Skeletal muscle cell (primary cell): ENCODE measurements around the gene SLC25A12.
"Not testable (repeated sequence)": the region's sequence is repeated elsewhere in the genome, so short reads cannot be mapped to it uniquely, and the experiment has no call there.

Source experiments
- DNase-seq: peaks from one replicate; pipeline ENCODE4 v3.0.0-alpha.2; 2010; ENCODE audit warnings: low read depth
- H3K4me3 ChIP-seq: 2 replicates; pipeline ENCODE4 v1.5.1; 2011; ENCODE audit warnings: low read depth, mild to moderate bottlenecking, control low read depth, low read length, moderate library complexity

SLC25A12 gene

DNA sequence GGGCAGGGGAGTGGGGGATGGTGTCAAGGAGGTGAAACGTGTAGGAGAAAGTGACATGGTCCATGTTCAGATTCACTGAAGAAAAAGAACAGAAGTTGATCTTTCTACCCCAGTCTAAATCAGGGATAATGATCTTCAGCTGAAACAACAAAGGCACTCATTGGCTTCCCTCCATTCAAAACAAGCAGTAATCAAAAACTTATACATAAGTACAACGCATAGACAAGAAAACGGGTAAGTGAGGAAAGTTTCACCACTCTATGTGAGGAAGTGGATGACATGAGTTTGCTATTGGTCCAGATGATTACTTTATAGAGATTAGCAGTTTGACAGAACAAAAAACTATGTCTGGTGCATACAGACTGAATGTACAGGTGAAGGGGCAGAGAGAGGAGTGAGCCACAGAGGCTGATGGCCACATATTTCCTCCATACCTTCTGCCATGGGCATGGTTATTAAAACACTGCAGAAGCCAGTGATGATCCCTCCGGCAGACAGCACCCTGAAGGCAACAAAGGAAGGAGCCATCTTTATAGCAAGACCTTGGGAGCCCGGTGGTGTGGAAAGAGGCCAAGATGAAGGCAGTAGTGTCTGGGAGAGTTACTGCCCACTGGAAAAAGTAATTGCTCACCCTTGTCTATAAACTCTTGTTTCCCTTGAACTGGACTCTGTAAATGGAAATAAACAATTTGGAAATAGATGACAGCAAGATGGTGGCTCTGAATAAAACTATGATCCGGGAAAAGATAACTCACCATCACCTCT, 57.7 kb downstream of the SLC25A12 start:
- peak; percentile 43 for DNase-seq
- no peak overlapping the region for H3K4me3 ChIP-seq

- no peak overlapping the region for H3K4me3 ChIP-seq
- DNase-seq, result no peak
These were observed 58.7 kb downstream of the SLC25A12 start for GRCh38 chr2:171835386-171835785.

DNA sequence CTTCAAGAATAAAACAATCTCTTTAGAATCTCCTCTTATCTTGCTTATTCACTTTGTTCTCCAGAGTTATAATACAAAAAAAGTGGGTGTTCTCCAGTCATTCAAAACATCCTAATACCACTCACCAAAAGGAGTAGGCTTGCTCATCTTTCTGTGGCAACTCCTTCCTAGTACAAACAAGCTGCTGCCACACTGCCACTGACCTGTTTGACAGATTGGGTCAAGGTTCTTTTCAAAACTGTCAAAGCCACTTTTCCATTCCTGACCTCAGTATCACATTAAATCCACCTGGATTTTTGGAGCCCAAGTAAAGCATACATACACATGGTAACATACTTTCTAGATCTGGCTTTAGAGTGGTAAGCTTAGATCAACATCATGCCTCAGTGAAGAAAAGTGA, 59.8 kb downstream of the SLC25A12 start:
- no peak overlapping the region for H3K4me3 ChIP-seq
- no peak for DNase-seq

DNA sequence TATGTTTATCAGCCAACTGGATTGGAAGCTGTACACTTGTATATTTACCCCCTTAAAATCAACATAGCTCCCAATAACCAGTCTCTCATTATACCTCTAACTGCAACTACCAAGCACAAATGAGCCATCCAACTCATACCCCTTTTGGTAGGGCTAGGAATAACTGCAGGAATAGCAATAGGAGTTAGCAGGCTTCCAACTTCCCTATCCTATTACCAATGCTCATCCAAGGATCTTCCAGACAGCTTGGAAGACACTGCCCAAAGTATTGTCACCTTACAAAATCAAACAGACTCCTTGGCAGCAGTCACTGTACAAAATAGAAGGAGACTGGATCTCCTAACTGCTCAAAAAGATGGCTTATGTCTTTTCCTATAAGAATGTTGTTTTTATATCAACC, 61.6 kb downstream of the SLC25A12 start:
- no peak overlapping the region for H3K4me3 ChIP-seq
- no peak for DNase-seq

DNA sequence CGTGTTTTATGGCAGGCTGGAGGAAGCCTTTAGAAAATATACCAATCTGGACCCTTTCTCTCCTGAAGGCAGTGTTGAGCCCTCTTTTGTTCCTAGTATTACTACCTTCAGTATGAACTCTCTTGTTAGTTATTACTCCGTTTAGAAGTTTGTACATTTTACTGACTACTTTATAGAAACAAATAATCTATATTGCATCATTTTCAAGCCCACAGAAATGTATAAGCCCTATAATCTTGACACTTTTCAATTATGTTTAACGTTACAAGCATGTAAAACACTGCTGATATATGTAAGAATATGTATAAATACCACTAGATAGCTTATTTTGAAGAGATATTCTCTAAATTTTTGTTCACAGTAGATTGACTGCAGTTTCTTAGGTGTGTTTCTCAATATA, 64.0 kb downstream of the SLC25A12 start:
- H3K4me3 ChIP-seq, result no peak overlapping the region
- DNase-seq, result no peak

GRCh38 chr2:171824086-171824485, 70.0 kb downstream of the SLC25A12 start:
- H3K4me3 ChIP-seq, result no peak overlapping the region
- DNase-seq, result peak; percentile 18

GRCh38 chr2:171822525-171823322, 71.3 kb downstream of the SLC25A12 start:
- DNase-seq, result no peak
- H3K4me3 ChIP-seq, result no peak overlapping the region

DNA sequence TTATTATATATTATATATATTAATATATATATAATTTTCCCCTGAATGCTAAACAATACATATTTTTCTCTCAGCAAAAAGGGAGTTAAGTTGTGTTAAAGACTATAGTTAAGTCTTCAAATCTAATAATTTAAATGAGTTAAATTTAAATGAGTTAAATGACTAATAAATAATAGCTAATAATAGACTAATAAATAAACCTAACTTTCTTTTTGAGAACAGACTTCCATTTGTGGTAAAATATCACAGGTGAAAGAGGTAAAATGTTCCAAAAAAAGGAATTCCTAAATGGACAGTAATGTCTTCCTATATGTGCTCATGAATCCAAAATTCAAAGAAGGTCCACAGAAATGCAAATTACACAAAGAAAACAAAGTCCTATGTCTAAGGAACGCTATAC, 74.6 kb downstream of the SLC25A12 start:
- H3K4me3 ChIP-seq, result no peak overlapping the region
- DNase-seq, result no peak

GRCh38 chr2:171814883-171815282, 79.2 kb downstream of the SLC25A12 start:
- H3K4me3 ChIP-seq, result no peak overlapping the region
- no peak for DNase-seq

- no peak for DNase-seq
- no peak overlapping the region for H3K4me3 ChIP-seq
These were observed 79.9 kb downstream of the SLC25A12 start for GRCh38 chr2:171814174-171814573.

DNA sequence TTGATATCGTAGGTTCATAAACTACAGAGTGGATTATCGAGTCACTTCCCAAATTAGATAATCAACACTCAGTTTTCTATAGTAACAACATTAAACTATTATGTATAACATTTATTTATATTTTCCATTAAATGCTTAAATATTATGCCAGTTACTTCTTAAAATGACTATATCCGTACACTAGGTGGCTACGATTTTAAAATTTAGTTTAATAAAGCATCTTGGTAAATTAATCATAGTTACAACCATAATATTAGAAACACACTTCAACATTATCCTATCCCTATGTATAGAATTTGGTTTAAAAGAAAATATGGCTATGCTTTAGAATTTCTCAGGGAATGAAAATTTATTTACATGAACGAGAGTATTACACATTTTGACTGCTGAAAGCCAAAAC, 80.3 kb downstream of the SLC25A12 start:
- no peak overlapping the region for H3K4me3 ChIP-seq
- DNase-seq, result no peak

GRCh38 chr2:171813126-171813525, 80.9 kb downstream of the SLC25A12 start:
- H3K4me3 ChIP-seq, result no peak overlapping the region
- no peak for DNase-seq

- H3K4me3 ChIP-seq, result no peak overlapping the region
- no peak for DNase-seq
These were observed 82.8 kb downstream of the SLC25A12 start for GRCh38 chr2:171811245-171811628.

DNA sequence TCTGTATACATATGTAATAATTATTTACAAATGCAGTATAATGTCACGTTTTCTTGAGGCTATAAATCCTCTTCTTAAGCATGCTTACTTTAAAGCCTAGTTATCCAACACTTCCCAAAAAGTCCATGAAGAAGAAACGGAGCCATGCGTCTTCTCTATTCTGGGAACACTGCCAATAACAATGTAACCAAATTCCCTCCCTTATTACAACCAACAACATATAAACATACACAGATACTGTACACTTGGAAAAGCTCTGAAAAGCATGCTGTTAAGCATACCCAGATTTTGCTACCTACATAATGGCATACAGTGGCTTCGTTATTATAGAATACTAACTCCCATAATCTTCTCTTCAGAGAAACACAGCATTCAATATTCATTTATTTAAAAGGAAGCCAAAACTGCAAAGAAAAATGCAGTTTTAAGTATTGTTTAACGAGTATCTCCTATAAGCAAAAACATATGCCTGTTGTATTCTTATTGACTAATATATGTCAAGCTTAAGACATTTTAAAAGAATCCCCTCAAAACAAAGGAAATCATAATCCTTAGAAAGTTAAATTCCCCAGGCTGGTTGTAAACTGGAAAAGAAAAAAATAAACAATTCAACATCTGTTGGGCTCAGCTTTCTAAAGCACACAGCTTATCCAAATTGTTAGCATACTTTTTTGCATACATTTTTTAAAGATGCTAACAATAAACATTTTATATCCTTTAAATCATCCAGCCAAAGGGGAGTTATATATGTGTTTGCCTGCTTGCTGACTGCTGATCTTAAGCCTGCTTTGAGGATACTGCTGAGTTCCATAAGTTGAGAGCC, 83.4 kb downstream of the SLC25A12 start:
- no peak overlapping the region for H3K4me3 ChIP-seq
- DNase-seq, result peak; percentile 28

DNA sequence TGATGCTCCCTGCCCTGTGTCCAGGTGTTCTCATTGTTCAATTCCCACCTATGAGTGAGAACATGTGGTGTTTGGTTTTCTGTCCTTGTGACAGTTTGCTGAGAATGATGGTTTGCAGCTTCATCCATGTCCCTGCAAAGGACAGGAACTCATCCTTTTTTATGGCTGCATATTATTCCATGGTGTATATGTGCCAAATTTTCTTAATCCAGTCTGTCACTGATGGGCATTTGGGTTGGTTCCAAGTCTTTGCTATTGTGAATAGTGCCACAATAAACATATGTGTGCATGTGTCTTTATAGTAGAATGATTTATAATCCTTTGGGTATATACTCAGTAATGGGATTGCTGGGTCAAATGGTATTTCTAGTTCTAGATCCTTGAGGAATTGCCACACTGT, 85.2 kb downstream of the SLC25A12 start:
- not testable (repeated sequence) for H3K4me3 ChIP-seq, DNase-seq

GRCh38 chr2:171807831-171808393, 86.1 kb downstream of the SLC25A12 start:
- DNase-seq, result no peak
- no peak overlapping the region for H3K4me3 ChIP-seq

DNA sequence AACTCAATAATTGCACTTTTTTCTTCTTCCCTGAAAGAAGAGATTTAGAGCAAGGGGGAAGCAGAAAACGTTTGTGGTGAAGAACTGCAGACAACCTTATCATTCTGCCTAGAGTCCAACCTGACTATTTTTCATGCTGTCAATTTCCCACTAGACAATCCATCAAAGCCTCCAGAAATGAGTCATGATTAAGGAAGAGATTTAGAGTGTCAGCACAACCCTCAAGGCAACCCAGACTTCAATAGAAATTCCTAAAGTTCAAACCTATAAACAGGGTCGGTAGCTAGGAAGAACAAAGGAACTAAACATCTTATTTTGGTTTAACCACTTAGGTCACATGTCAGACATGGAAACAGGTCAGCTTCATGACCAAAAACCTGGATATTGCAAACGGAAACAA, 86.9 kb downstream of the SLC25A12 start:
- DNase-seq, result no peak
- no peak overlapping the region for H3K4me3 ChIP-seq

- no peak for DNase-seq
- H3K4me3 ChIP-seq, result no peak overlapping the region
These were observed 89.6 kb downstream of the SLC25A12 start for GRCh38 chr2:171804456-171804855.

DNA sequence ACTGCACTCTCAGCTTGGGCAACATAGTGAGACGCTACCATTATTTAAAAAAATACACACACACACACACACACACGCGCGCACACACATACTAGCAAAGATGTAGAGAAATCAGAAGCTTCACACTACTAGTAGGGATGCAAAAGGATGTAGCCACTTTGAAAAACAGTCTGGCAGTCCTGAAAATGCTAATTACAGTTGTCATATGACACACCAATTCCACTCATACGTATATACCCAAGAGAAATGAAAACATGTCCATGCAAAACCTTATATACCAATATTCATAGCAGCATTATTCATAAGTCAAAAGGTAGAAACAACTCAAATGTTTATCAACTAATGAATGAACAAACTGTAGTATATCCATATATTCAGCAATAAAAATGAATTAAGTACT, 90.3 kb downstream of the SLC25A12 start:
- DNase-seq, result no peak
- no peak overlapping the region for H3K4me3 ChIP-seq

GRCh38 chr2:171800639-171801038, 93.4 kb downstream of the SLC25A12 start:
- H3K4me3 ChIP-seq, result no peak overlapping the region
- no peak for DNase-seq
